HEK293 (cell line): ENCODE results near the gene TNFRSF17.

ENCODE experiments used
- CTCF ChIA-PET: fragments of 350-600 bp; formaldehyde crosslinking; extraction: SDS; loops from one replicate; lab custom pipeline; 2021; ENCODE audit warnings: antibody characterized with exemption; lab: Yijun Ruan, JAX
- POLR2A ChIA-PET: fragments of 300-600 bp; formaldehyde crosslinking; extraction: SDS; loops from one replicate; lab custom pipeline; 2020; ENCODE audit warnings: antibody characterized with exemption, inconsistent platforms; lab: Yijun Ruan, JAX
- H3K27ac ChIP-seq: fragments of 200-500 bp; sonication (Bioruptor generic); 2 replicates; pipeline ENCODE4 v1.5.1; 2014; ENCODE audit warnings: low read depth, low read length, control low read depth, inconsistent platforms; ENCODE audit errors: extremely low read depth
- H3K36me3 ChIP-seq, 2 experiments: fragments of 200-500 bp in 1 of 2; sonication (Bioruptor generic) in 1 of 2; 1 replicate in 1 of 2; 2 replicates in 1 of 2; pipeline ENCODE4 v1.5.1; 2014 to 2017; ENCODE audit warnings: inconsistent platforms in 2 of 2, low read length in 2 of 2; ENCODE audit not compliant: control insufficient read depth in 2 of 2, insufficient read depth in 1 of 2
- H3K4me1 ChIP-seq: fragments of 200-500 bp; sonication (Bioruptor generic); 2 replicates; pipeline ENCODE4 v1.5.1; 2014; ENCODE audit warnings: mild to moderate bottlenecking, low read length, inconsistent platforms; ENCODE audit not compliant: control insufficient read depth, insufficient read depth
- H3K4me3 ChIP-seq: 2 replicates; pipeline ENCODE4 v1.5.1; 2011; ENCODE audit warnings: low read depth, mild to moderate bottlenecking, control low read depth, low read length, moderate library complexity
- H3K9me3 ChIP-seq: fragments of 200-500 bp; sonication (Bioruptor generic); 2 replicates; pipeline ENCODE4 v1.5.1; 2014; ENCODE audit warnings: low read depth, low read length, inconsistent platforms; ENCODE audit not compliant: control insufficient read depth, insufficient read depth
- GLIS1 ChIP-seq: fragments of 450-650 bp; formaldehyde crosslinking; IDR thresholded peaks from 2 replicates; pipeline ENCODE4 v1.5.1; 2016; ENCODE audit warnings: missing biosample characterization, missing genetic modification characterization
- HOXD13 ChIP-seq: sonication (generic); formaldehyde crosslinking; IDR thresholded peaks from 2 replicates; pipeline ENCODE4 v1.8.0; 2022; ENCODE audit warnings: missing genetic modification reagents, borderline replicate concordance
- KLF9 ChIP-seq: fragments of 450-650 bp; formaldehyde crosslinking; IDR thresholded peaks from 2 replicates; pipeline ENCODE4 v1.5.1; 2016; ENCODE audit warnings: missing biosample characterization, missing genetic modification characterization, low read depth
- ZNF121 ChIP-seq: fragments of 450-650 bp; formaldehyde crosslinking; IDR thresholded peaks from 2 replicates; pipeline ENCODE4 v1.5.1; 2016; ENCODE audit warnings: missing biosample characterization, missing genetic modification characterization
- ZNF157 ChIP-seq: fragments of 450-650 bp; formaldehyde crosslinking; IDR thresholded peaks from 2 replicates; pipeline ENCODE4 v1.5.1; 2016; ENCODE audit warnings: missing biosample characterization, missing genetic modification characterization
- ZNF16 ChIP-seq: fragments of 450-650 bp; formaldehyde crosslinking; IDR thresholded peaks from 2 replicates; pipeline ENCODE4 v1.5.1; 2016; ENCODE audit warnings: low read depth, missing biosample characterization, missing genetic modification characterization
- ZNF2 ChIP-seq: fragments of 450-650 bp; formaldehyde crosslinking; IDR thresholded peaks from 2 replicates; pipeline ENCODE4 v1.5.1; 2016; ENCODE audit warnings: missing biosample characterization, missing genetic modification characterization
- ZNF510 ChIP-seq: fragments of 450-650 bp; formaldehyde crosslinking; IDR thresholded peaks from 2 replicates; pipeline ENCODE4 v1.5.1; 2018; ENCODE audit warnings: mild to moderate bottlenecking, missing genetic modification characterization, missing biosample characterization; ENCODE audit not compliant: insufficient replicate concordance
- ZNF549 ChIP-seq: fragments of 450-650 bp; IDR thresholded peaks from 2 replicates; pipeline ENCODE4 v1.5.1; 2018; ENCODE audit warnings: missing biosample characterization, missing genetic modification characterization, mild to moderate bottlenecking, inconsistent platforms, moderate library complexity
- ZNF561 ChIP-seq: fragments of 450-650 bp; IDR thresholded peaks from 2 replicates; pipeline ENCODE4 v1.5.1; 2018; ENCODE audit warnings: missing biosample characterization, missing genetic modification characterization, borderline replicate concordance
- ZNF768 ChIP-seq: fragments of 450-650 bp; formaldehyde crosslinking; IDR thresholded peaks from 2 replicates; pipeline ENCODE4 v1.5.1; 2018; ENCODE audit warnings: missing biosample characterization, mild to moderate bottlenecking, missing genetic modification characterization
- ZNF837 ChIP-seq: fragments of 450-650 bp; formaldehyde crosslinking; IDR thresholded peaks from 2 replicates; pipeline ENCODE4 v1.5.1; 2016; ENCODE audit warnings: missing biosample characterization, missing genetic modification characterization
- ZNF843 ChIP-seq: fragments of 450-650 bp; formaldehyde crosslinking; IDR thresholded peaks from 2 replicates; pipeline ENCODE4 v1.5.1; 2016; ENCODE audit warnings: missing biosample characterization, missing genetic modification characterization
- TF ChIP-seq, protein P1 (sequence below): fragments of 450-650 bp; formaldehyde crosslinking; IDR thresholded peaks from 2 replicates; pipeline ENCODE4 v1.5.1; 2017; ENCODE audit warnings: missing biosample characterization, missing genetic modification characterization
- TF ChIP-seq, protein P2 (sequence below): fragments of 450-650 bp; formaldehyde crosslinking; IDR thresholded peaks from 2 replicates; pipeline ENCODE4 v1.5.1; 2017; ENCODE audit warnings: missing biosample characterization, missing genetic modification characterization
- TF ChIP-seq, protein P3 (sequence below): fragments of 450-650 bp; formaldehyde crosslinking; IDR thresholded peaks from 2 replicates; pipeline ENCODE4 v1.5.1; 2016; ENCODE audit warnings: missing biosample characterization, missing genetic modification characterization
- TF ChIP-seq, protein P4 (sequence below): fragments of 450-650 bp; formaldehyde crosslinking; conservative IDR thresholded peaks from 2 replicates; pipeline ENCODE4 v1.5.1; 2016; ENCODE audit warnings: low read depth, missing biosample characterization, missing genetic modification characterization
- TF ChIP-seq, protein P5 (sequence below): fragments of 450-650 bp; formaldehyde crosslinking; IDR thresholded peaks from 2 replicates; pipeline ENCODE4 v1.5.1; 2017; ENCODE audit warnings: missing biosample characterization, missing genetic modification characterization

Gene TNFRSF17

DNA sequence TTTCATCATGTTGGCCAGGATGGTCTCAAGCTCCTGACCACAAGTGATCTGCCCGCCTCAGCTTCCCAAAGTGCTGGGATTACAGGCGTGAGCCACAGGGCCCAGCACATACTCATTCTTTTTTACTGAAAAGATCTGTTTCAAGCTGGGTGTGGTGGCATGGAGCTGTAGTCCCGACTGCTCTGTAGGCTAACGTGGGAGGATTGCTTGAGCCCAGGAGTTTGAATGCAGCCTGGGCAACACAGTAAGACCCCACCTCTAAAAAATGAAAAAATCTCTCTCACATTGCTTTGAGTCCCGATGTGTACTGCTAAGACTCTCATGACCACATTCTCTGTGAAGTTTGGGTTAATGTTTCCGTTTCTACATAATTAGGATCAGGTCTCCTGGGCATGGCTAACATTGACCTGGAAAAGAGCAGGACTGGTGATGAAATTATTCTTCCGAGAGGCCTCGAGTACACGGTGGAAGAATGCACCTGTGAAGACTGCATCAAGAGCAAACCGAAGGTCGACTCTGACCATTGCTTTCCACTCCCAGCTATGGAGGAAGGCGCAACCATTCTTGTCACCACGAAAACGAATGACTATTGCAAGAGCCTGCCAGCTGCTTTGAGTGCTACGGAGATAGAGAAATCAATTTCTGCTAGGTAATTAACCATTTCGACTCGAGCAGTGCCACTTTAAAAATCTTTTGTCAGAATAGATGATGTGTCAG is 2.3 kb downstream of the TNFRSF17 start:
- Histone ChIP-seq H3K4me1 (no peaks in the 10 kb centered on the region), H3K9me3 (no peaks in the 10 kb centered on the region), H3K4me3 (no peak overlapping the region), H3K27ac (no peak overlapping the region), H3K36me3 (no peaks in the 10 kb centered on the region; a peak in 1 of 3 replicates)
- CTCF ChIA-PET = interaction anchor here (0.7 to 2.1 kb wide), 6 partner anchors 8 to 114 kb away, joined by 3 to 6 read pairs (median 3); no protein-coding TSS in a partner anchor
- POLR2A ChIA-PET = interaction anchor here (1.1 to 1.2 kb wide), 2 partner anchors 9 to 52 kb away, joined by 3 to 7 read pairs; partner anchors contain the start of genes GSPT1 and SNX29
- TF ChIP-seq ZNF561 (tag by site-specific recombination) (no peak), ZNF549 (tag by site-specific recombination) (no peak), ZNF510 (tag by site-specific recombination) (no peak), HOXD13 (no peak), ZNF768 (tag by site-specific recombination) (no peak), ZNF121 (peak; percentile 54), ZNF2 (no peak), ZNF157 (tag by site-specific recombination) (peak; percentile 72), ZNF837 (tag by site-specific recombination) (no peak), GLIS1 (tag by site-specific recombination) (no peak), ZNF16 (tag by site-specific recombination) (no peak), KLF9 (tag by site-specific recombination) (no peak), ZNF843 (no peak)
- TF ChIP-seq, protein P1, sequence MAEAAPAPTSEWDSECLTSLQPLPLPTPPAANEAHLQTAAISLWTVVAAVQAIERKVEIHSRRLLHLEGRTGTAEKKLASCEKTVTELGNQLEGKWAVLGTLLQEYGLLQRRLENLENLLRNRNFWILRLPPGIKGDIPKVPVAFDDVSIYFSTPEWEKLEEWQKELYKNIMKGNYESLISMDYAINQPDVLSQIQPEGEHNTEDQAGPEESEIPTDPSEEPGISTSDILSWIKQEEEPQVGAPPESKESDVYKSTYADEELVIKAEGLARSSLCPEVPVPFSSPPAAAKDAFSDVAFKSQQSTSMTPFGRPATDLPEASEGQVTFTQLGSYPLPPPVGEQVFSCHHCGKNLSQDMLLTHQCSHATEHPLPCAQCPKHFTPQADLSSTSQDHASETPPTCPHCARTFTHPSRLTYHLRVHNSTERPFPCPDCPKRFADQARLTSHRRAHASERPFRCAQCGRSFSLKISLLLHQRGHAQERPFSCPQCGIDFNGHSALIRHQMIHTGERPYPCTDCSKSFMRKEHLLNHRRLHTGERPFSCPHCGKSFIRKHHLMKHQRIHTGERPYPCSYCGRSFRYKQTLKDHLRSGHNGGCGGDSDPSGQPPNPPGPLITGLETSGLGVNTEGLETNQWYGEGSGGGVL (tag by site-specific recombination) = no peak
- TF ChIP-seq, protein P2, sequence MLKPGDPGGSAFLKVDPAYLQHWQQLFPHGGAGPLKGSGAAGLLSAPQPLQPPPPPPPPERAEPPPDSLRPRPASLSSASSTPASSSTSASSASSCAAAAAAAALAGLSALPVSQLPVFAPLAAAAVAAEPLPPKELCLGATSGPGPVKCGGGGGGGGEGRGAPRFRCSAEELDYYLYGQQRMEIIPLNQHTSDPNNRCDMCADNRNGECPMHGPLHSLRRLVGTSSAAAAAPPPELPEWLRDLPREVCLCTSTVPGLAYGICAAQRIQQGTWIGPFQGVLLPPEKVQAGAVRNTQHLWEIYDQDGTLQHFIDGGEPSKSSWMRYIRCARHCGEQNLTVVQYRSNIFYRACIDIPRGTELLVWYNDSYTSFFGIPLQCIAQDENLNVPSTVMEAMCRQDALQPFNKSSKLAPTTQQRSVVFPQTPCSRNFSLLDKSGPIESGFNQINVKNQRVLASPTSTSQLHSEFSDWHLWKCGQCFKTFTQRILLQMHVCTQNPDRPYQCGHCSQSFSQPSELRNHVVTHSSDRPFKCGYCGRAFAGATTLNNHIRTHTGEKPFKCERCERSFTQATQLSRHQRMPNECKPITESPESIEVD (tag by site-specific recombination) = no peak
- TF ChIP-seq, protein P3, sequence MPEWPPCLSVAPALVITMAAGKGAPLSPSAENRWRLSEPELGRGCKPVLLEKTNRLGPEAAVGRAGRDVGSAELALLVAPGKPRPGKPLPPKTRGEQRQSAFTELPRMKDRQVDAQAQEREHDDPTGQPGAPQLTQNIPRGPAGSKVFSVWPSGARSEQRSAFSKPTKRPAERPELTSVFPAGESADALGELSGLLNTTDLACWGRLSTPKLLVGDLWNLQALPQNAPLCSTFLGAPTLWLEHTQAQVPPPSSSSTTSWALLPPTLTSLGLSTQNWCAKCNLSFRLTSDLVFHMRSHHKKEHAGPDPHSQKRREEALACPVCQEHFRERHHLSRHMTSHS (tag by site-specific recombination) = no peak
- TF ChIP-seq, protein P4, sequence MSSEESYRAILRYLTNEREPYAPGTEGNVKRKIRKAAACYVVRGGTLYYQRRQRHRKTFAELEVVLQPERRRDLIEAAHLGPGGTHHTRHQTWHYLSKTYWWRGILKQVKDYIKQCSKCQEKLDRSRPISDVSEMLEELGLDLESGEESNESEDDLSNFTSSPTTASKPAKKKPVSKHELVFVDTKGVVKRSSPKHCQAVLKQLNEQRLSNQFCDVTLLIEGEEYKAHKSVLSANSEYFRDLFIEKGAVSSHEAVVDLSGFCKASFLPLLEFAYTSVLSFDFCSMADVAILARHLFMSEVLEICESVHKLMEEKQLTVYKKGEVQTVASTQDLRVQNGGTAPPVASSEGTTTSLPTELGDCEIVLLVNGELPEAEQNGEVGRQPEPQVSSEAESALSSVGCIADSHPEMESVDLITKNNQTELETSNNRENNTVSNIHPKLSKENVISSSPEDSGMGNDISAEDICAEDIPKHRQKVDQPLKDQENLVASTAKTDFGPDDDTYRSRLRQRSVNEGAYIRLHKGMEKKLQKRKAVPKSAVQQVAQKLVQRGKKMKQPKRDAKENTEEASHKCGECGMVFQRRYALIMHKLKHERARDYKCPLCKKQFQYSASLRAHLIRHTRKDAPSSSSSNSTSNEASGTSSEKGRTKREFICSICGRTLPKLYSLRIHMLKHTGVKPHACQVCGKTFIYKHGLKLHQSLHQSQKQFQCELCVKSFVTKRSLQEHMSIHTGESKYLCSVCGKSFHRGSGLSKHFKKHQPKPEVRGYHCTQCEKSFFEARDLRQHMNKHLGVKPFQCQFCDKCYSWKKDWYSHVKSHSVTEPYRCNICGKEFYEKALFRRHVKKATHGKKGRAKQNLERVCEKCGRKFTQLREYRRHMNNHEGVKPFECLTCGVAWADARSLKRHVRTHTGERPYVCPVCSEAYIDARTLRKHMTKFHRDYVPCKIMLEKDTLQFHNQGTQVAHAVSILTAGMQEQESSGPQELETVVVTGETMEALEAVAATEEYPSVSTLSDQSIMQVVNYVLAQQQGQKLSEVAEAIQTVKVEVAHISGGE (tag by site-specific recombination) = no peak
- TF ChIP-seq, protein P5, sequence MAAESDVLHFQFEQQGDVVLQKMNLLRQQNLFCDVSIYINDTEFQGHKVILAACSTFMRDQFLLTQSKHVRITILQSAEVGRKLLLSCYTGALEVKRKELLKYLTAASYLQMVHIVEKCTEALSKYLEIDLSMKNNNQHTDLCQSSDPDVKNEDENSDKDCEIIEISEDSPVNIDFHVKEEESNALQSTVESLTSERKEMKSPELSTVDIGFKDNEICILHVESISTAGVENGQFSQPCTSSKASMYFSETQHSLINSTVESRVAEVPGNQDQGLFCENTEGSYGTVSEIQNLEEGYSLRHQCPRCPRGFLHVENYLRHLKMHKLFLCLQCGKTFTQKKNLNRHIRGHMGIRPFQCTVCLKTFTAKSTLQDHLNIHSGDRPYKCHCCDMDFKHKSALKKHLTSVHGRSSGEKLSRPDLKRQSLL = no peak
